Measurements from ENCODE around the gene CKAP5.

CKAP5 gene

GRCh38 chr11:46845740-46846509, at the start of gene CKAP5:
Gene CKAP5, minus strand, starts transcription at chr11:46846280. Its CDS starts 25,049 bp downstream, at chr11:46821231.
- DNase-seq (ENCODE audit: low read depth), result peak; percentile 83

GRCh38 chr11:46895821-46896220, 49.7 kb upstream of the CKAP5 start:
- DNase-seq (ENCODE audit: low read depth), result no peak

GRCh38 chr11:46894961-46895360, 48.9 kb upstream of the CKAP5 start:
- DNase-seq (ENCODE audit: low read depth), result no peak

GRCh38 chr11:46894506-46894905, 48.4 kb upstream of the CKAP5 start:
- DNase-seq (ENCODE audit: low read depth), result no peak

GRCh38 chr11:46892838-46893237, 46.8 kb upstream of the CKAP5 start:
- no peak for DNase-seq (ENCODE audit: low read depth)

- DNase-seq (ENCODE audit: low read depth), result no peak
Measured at GRCh38 chr11:46892109-46892508, 46.0 kb upstream of the CKAP5 start.

- DNase-seq (ENCODE audit: low read depth), result no peak
Measured at GRCh38 chr11:46890665-46891064, 44.6 kb upstream of the CKAP5 start.

GRCh38 chr11:46889689-46890475, 43.8 kb upstream of the CKAP5 start:
- DNase-seq (ENCODE audit: low read depth), result peak; percentile 68

- DNase-seq (ENCODE audit: low read depth), result no peak
Measured at GRCh38 chr11:46889251-46889650, 43.2 kb upstream of the CKAP5 start.

GRCh38 chr11:46888636-46889035, 42.6 kb upstream of the CKAP5 start:
- no peak for DNase-seq (ENCODE audit: low read depth)

GRCh38 chr11:46886211-46886610, 40.1 kb upstream of the CKAP5 start:
- DNase-seq (ENCODE audit: low read depth), result no peak

GRCh38 chr11:46879056-46879585, 33.0 kb upstream of the CKAP5 start:
- no peak for DNase-seq (ENCODE audit: low read depth)

GRCh38 chr11:46877580-46877979, 31.5 kb upstream of the CKAP5 start:
- DNase-seq (ENCODE audit: low read depth), result no peak

GRCh38 chr11:46876471-46876870, 30.4 kb upstream of the CKAP5 start:
- DNase-seq (ENCODE audit: low read depth), result no peak

- DNase-seq (ENCODE audit: low read depth), result no peak
Measured at GRCh38 chr11:46874586-46874985, 28.5 kb upstream of the CKAP5 start.

- no peak for DNase-seq (ENCODE audit: low read depth)
Measured at GRCh38 chr11:46868912-46869311, 22.8 kb upstream of the CKAP5 start.

- no peak for DNase-seq (ENCODE audit: low read depth)
Measured at GRCh38 chr11:46865340-46865739, 19.3 kb upstream of the CKAP5 start.

- no peak for DNase-seq (ENCODE audit: low read depth)
Measured at GRCh38 chr11:46860218-46860617, 14.1 kb upstream of the CKAP5 start.

GRCh38 chr11:46858920-46859546, 13.0 kb upstream of the CKAP5 start:
- no peak for DNase-seq (ENCODE audit: low read depth)

GRCh38 chr11:46857666-46858065, 11.6 kb upstream of the CKAP5 start:
- no peak for DNase-seq (ENCODE audit: low read depth)

- DNase-seq (ENCODE audit: low read depth), result no peak
Measured at GRCh38 chr11:46856605-46857343, 10.7 kb upstream of the CKAP5 start.

GRCh38 chr11:46855863-46856262, 9.8 kb upstream of the CKAP5 start:
- no peak for DNase-seq (ENCODE audit: low read depth)

All from activated T-cell treated with anti-CD3 and anti-CD28 coated beads for 24 hours (primary cell).